Fibroblast of lung (primary cell): ENCODE data around the gene ZBTB49.
"Not testable (repeated sequence)": the region's sequence is repeated elsewhere in the genome, so short reads cannot be mapped to it uniquely, and the experiment has no call there.

Source experiments
- CTCF ChIP-seq, 2 donors: IDR thresholded peaks in 1 of 2; conservative IDR thresholded peaks in 1 of 2; 1 replicate in 1 of 2; 2 replicates in 1 of 2; pipeline ENCODE4 v1.5.1; 2011 to 2012; ENCODE audit warnings: low read length in 2 of 2, control low read depth in 1 of 2, inconsistent platforms in 1 of 2, low read depth in 1 of 2, mild to moderate bottlenecking in 1 of 2
- EZH2 ChIP-seq: IDR thresholded peaks from 2 replicates; pipeline ENCODE4 v1.5.1; 2012; ENCODE audit warnings: low read length, control low read depth, mild to moderate bottlenecking; ENCODE audit errors: missing control alignments

- TF ChIP-seq CTCF (conservative IDR thresholded peaks at IDR 0.05 in 1 of 2, IDR thresholded peaks at IDR 0.05 in 1 of 2; ENCODE audit: low read depth in 1 of 2, low read length in 2 of 2); EZH2: not testable (repeated sequence)
These were observed 40.7 kb upstream of the ZBTB49 start for GRCh38 chr4:4249342-4249741.
